GM12878 (cell line): ENCODE measurements around the gene GYPC. TPM values are rescaled to one million over a fixed set of nuclear protein-coding genes. Genes with fewer than 3 reads are reported as not detected.
"Not testable (repeated sequence)": the region's sequence is repeated elsewhere in the genome, so short reads cannot be mapped to it uniquely, and the experiment has no call there.

Source experiments
- ATAC-seq: fragments of 200-7000 bp; cut with Tn5 transposase; 3 replicates; pipeline ENCODE4 v1.9.1; 2020; ENCODE audit warnings: mild to moderate bottlenecking, moderate library complexity
- BruUV-seq: library from RNA; stranded (reverse); fragments of 400-500 nt; replicated peaks from 2 replicates; lab custom pipeline; 2021; lab: Mats Ljungman, UMichigan
- CTCF ChIA-PET: fragments of 300-600 bp; sonication (Branson Sonifier 250); formaldehyde crosslinking; extraction: SDS; loops from one replicate; lab custom pipeline; 2021; ENCODE audit warnings: inconsistent platforms; lab: Yijun Ruan, JAX
- POLR2A ChIA-PET: fragments of 350-600 bp; formaldehyde crosslinking; extraction: SDS; loops from one replicate; lab custom pipeline; 2021; ENCODE audit warnings: inconsistent platforms; lab: Charles Lee
- RAD21 ChIA-PET: fragments of 300-600 bp; sonication (Branson Sonifier 250); formaldehyde crosslinking; loops from one replicate; lab custom pipeline; 2023; ENCODE audit warnings: antibody characterized with exemption; ENCODE audit not compliant: unreplicated experiment; lab: Charles Lee
- SMC1A ChIA-PET: fragments of 300-600 bp; sonication (Branson Sonifier 250); formaldehyde crosslinking; loops from one replicate; lab custom pipeline; 2023; ENCODE audit not compliant: unreplicated experiment, uncharacterized antibody; lab: Charles Lee
- DNase-seq: peaks from one replicate; pipeline ENCODE4 v3.0.0-alpha.2; 2011; ENCODE audit warnings: low read depth, low spot score
- FAIRE-seq: peaks from 3 replicates; lab custom pipeline; 2011; peaks lifted over from hg19 to GRCh38; lab: Jason Lieb, UNC
- H2AFZ ChIP-seq: 2 replicates; pipeline ENCODE4 v1.6.0; 2011; ENCODE audit warnings: low read depth, low read length, control low read depth; ENCODE audit not compliant: control insufficient read depth
- H3K27ac ChIP-seq: 2 replicates; pipeline ENCODE4 v1.5.1; 2011; ENCODE audit warnings: control low read depth; ENCODE audit not compliant: control insufficient read depth, insufficient read depth
- H3K27me3 ChIP-seq, 2 experiments: replicated peaks in 1 of 2; 2 replicates each; pipeline versions ENCODE4 v1.6.0 to v1.6.1; 2011; ENCODE audit warnings: low read length in 1 of 2; ENCODE audit not compliant: control insufficient read depth in 2 of 2, insufficient read depth in 2 of 2
- H3K36me3 ChIP-seq, 2 experiments: 2 replicates each; pipeline ENCODE4 v1.5.1; 2011; ENCODE audit warnings: low read length in 1 of 2; ENCODE audit not compliant: control insufficient read depth in 2 of 2, insufficient read depth in 2 of 2
- H3K4me1 ChIP-seq: 2 replicates; pipeline ENCODE4 v1.6.1; 2011; ENCODE audit warnings: mild to moderate bottlenecking, low read length, moderate library complexity, mixed read lengths; ENCODE audit not compliant: control insufficient read depth, insufficient read depth
- H3K4me2 ChIP-seq: 2 replicates; pipeline ENCODE4 v1.6.0; 2011; ENCODE audit warnings: control low read depth; ENCODE audit not compliant: control insufficient read depth, insufficient read depth
- H3K4me3 ChIP-seq: fragments of 200-600 bp; sonication (generic); 2 replicates; pipeline ENCODE4 v1.5.1; 2016
- H3K79me2 ChIP-seq: 2 replicates; pipeline ENCODE4 v1.6.0; 2011; ENCODE audit warnings: low read length; ENCODE audit not compliant: control insufficient read depth, insufficient read depth
- H3K9ac ChIP-seq: 2 replicates; pipeline ENCODE4 v1.8.0; 2011; ENCODE audit warnings: low read length, control low read depth, mixed read lengths; ENCODE audit not compliant: control insufficient read depth, insufficient read depth
- H3K9me3 ChIP-seq: replicated peaks from 3 replicates; pipeline ENCODE4 v1.5.1; 2011; ENCODE audit warnings: mild to moderate bottlenecking, low read length; ENCODE audit not compliant: control insufficient read depth, insufficient read depth
- H4K20me1 ChIP-seq: 2 replicates; pipeline ENCODE4 v1.6.0; 2011; ENCODE audit not compliant: control insufficient read depth, insufficient read depth
- BCL11A ChIP-seq: IDR thresholded peaks from 2 replicates; pipeline ENCODE4 v1.6.1; 2011; ENCODE audit warnings: low read depth, low read length
- ESRRA ChIP-seq: IDR thresholded peaks from 2 replicates; pipeline ENCODE4 v1.6.1; 2012; ENCODE audit warnings: mild to moderate bottlenecking, low read length, improper control_type of control experiment
- JUNB ChIP-seq: IDR thresholded peaks from 2 replicates; pipeline ENCODE4 v1.6.1; 2016; ENCODE audit warnings: antibody characterized with exemption, mild to moderate bottlenecking
- MEF2A ChIP-seq: IDR thresholded peaks from 2 replicates; pipeline ENCODE4 v1.6.1; 2011; ENCODE audit warnings: low read depth, mild to moderate bottlenecking, low read length, moderate library complexity; ENCODE audit not compliant: insufficient read depth
- NFIC ChIP-seq: IDR thresholded peaks from 2 replicates; pipeline ENCODE4 v1.6.1; 2012; ENCODE audit warnings: low read depth, mild to moderate bottlenecking, inconsistent platforms, low read length, moderate library complexity
- SUZ12 ChIP-seq: fragments of 200-600 bp; sonication (generic); IDR thresholded peaks from one replicate; pipeline ENCODE4 v1.6.1; 2018; ENCODE audit warnings: antibody characterized with exemption, mild to moderate bottlenecking; ENCODE audit not compliant: unreplicated experiment
- TBL1XR1 ChIP-seq: IDR thresholded peaks from 2 replicates; pipeline ENCODE4 v1.6.1; 2012; ENCODE audit warnings: low read depth, low read length, improper control_type of control experiment
- TCF7 ChIP-seq: IDR thresholded peaks from 2 replicates; pipeline ENCODE4 v1.6.1; 2014; ENCODE audit warnings: antibody characterized with exemption, borderline replicate concordance
- ZNF687 ChIP-seq: fragments of 450-650 bp; IDR thresholded peaks from 2 replicates; pipeline ENCODE4 v1.6.1; 2017; ENCODE audit warnings: mild to moderate bottlenecking, moderate library complexity
- WGBS: methylation state at CpG from one replicate; pipeline ENCODE4 v1.1.6; 2016; ENCODE audit warnings: low lambda C conversion rate; ENCODE audit not compliant: insufficient replicate concordance, insufficient coverage; ENCODE audit errors: missing lambda C conversion rate; 5-methylcytosine and 5-hydroxymethylcytosine counted together
- in situ Hi-C: fragments of 300-500 bp; cut with MboI; formaldehyde crosslinking; loops from 9 replicates; pipeline ENCODE4 v1.14.3; 2018; ENCODE audit warnings: mixed read lengths
- intact Hi-C: fragments of 100-400 bp; cut with micrococcal nuclease; formaldehyde crosslinking; loops from one replicate; pipeline ENCODE4 v1.14.2; 2022; ENCODE audit not compliant: unreplicated experiment
- polyA plus RNA-seq, 11 experiments: library from polyadenylated mRNA; depleted of rRNA in 4 of 11; unstranded in 6 of 11; stranded (reverse) in 5 of 11; fragments of >200 nt; fragmentation: Nextera tagmentation in 4 of 11; fragmentation: Illumina TruSeq in 1 of 11; extraction: Ambion mirVana in 4 of 11; extraction: Trizol in 1 of 11; gene quantifications; 1 replicate in 1 of 11; 2 replicates in 10 of 11; pipeline versions ENCODE4 v1.2.1 to v1.2.3, GENCODE V29; 2011 to 2016; ENCODE audit warnings: inconsistent platforms in 2 of 11, missing spikeins in 2 of 11, low read depth in 1 of 11
- total RNA-seq, 4 experiments: library from RNA; depleted of rRNA in 3 of 4; stranded (reverse); fragments of >200 nt in 3 of 4; fragmentation: Illumina TruSeq in 1 of 4; extraction: Trizol in 1 of 4; gene quantifications; 2 replicates each; pipeline versions ENCODE4 v1.2.1 to v1.2.3, GENCODE V29; 2013 to 2021
- TF ChIP-seq, protein P1 (sequence below): fragments of 450-650 bp; formaldehyde crosslinking; IDR thresholded peaks from 2 replicates; pipeline ENCODE4 v1.4.0; 2020; ENCODE audit warnings: mild to moderate bottlenecking, moderate library complexity
- TF ChIP-seq, protein P2 (sequence below): fragments of 450-650 bp; IDR thresholded peaks from 2 replicates; pipeline ENCODE4 v1.6.1; 2016; ENCODE audit warnings: mild to moderate bottlenecking

The GYPC gene
- total and polyA plus RNA-seq, 10 of the 15 experiments (the other 5 are each of a cell fraction or from before 2014, with no cell fraction given) = 26.2 to 150 (median 81.4) TPM

DNA sequence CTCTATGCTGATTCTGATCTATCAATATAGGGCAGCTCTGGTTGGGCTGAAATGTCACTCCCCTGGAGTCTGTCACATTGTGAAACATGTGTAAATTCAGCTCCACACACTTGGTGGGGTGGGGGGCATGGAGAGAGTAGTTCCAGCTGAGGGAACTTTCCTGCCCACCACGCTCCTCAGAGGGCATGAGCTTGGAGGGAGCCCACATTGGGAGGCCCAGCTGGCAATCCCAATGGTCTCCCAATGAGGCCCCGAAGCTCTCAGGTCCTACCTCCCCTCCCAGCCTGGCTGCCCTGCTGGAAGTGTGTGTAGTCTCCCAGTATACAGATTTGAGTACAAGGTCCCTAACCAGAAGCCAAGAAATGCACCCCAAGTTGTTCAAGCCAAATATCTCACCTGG, 31.5 kb downstream of the GYPC start (continued):
- TF ChIP-seq, protein P1, sequence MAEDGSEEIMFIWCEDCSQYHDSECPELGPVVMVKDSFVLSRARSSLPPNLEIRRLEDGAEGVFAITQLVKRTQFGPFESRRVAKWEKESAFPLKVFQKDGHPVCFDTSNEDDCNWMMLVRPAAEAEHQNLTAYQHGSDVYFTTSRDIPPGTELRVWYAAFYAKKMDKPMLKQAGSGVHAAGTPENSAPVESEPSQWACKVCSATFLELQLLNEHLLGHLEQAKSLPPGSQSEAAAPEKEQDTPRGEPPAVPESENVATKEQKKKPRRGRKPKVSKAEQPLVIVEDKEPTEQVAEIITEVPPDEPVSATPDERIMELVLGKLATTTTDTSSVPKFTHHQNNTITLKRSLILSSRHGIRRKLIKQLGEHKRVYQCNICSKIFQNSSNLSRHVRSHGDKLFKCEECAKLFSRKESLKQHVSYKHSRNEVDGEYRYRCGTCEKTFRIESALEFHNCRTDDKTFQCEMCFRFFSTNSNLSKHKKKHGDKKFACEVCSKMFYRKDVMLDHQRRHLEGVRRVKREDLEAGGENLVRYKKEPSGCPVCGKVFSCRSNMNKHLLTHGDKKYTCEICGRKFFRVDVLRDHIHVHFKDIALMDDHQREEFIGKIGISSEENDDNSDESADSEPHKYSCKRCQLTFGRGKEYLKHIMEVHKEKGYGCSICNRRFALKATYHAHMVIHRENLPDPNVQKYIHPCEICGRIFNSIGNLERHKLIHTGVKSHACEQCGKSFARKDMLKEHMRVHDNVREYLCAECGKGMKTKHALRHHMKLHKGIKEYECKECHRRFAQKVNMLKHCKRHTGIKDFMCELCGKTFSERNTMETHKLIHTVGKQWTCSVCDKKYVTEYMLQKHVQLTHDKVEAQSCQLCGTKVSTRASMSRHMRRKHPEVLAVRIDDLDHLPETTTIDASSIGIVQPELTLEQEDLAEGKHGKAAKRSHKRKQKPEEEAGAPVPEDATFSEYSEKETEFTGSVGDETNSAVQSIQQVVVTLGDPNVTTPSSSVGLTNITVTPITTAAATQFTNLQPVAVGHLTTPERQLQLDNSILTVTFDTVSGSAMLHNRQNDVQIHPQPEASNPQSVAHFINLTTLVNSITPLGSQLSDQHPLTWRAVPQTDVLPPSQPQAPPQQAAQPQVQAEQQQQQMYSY (CRISPR knock-in tag) = no peak
- TF ChIP-seq JUNB (no peak), ESRRA (no peak), TCF7 (no peak), TBL1XR1 (no peak), ZNF687 (no peak), BCL11A (no peak), MEF2A (no peak), SUZ12 (no peak), NFIC (no peak)
- TF ChIP-seq, protein P2, sequence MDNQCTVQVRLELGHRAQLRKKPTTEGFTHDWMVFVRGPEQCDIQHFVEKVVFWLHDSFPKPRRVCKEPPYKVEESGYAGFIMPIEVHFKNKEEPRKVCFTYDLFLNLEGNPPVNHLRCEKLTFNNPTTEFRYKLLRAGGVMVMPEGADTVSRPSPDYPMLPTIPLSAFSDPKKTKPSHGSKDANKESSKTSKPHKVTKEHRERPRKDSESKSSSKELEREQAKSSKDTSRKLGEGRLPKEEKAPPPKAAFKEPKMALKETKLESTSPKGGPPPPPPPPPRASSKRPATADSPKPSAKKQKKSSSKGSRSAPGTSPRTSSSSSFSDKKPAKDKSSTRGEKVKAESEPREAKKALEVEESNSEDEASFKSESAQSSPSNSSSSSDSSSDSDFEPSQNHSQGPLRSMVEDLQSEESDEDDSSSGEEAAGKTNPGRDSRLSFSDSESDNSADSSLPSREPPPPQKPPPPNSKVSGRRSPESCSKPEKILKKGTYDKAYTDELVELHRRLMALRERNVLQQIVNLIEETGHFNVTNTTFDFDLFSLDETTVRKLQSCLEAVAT = no peak
- TF ChIP-seq, all 136 proteins: peak for 0

GRCh38 chr2:126688594-126688993, 32.6 kb downstream of the GYPC start:
- H3K4me3 ChIP-seq, H3K27me3 ChIP-seq, H4K20me1 ChIP-seq, ATAC-seq, H3K9ac ChIP-seq, BruUV-seq, H3K4me2 ChIP-seq, intact Hi-C loops, DNase-seq, H3K79me2 ChIP-seq, H3K27ac ChIP-seq, in situ Hi-C loops, H3K36me3 ChIP-seq, RAD21 ChIA-PET, H3K9me3 ChIP-seq, H3K4me1 ChIP-seq, FAIRE-seq, POLR2A ChIA-PET, H2AFZ ChIP-seq: not testable (repeated sequence)
- ChIA-PET SMC1A (interaction anchor here (1.6 kb wide), 1 partner anchor 29 kb away, joined by 3 read pairs; no protein-coding TSS in a partner anchor), CTCF (interaction anchor here (0.7 kb wide), 1 partner anchor 38 kb away, joined by 3 read pairs; no protein-coding TSS in a partner anchor)
- WGBS = 60% methylated on average over 2 of the region's 2 CpGs
